HG03108 (cell line): ENCODE results near the gene VRTN.
"Not testable (repeated sequence)": the region's sequence is repeated elsewhere in the genome, so short reads cannot be mapped to it uniquely, and the experiment has no call there.

ENCODE experiments used
- ATAC-seq: cut with Tn5 transposase; IDR thresholded peaks from one replicate; pipeline ENCODE4 v1.9.1; 2021; ENCODE audit warnings: moderate library complexity; ENCODE audit not compliant: unreplicated experiment

VRTN gene, protein sequence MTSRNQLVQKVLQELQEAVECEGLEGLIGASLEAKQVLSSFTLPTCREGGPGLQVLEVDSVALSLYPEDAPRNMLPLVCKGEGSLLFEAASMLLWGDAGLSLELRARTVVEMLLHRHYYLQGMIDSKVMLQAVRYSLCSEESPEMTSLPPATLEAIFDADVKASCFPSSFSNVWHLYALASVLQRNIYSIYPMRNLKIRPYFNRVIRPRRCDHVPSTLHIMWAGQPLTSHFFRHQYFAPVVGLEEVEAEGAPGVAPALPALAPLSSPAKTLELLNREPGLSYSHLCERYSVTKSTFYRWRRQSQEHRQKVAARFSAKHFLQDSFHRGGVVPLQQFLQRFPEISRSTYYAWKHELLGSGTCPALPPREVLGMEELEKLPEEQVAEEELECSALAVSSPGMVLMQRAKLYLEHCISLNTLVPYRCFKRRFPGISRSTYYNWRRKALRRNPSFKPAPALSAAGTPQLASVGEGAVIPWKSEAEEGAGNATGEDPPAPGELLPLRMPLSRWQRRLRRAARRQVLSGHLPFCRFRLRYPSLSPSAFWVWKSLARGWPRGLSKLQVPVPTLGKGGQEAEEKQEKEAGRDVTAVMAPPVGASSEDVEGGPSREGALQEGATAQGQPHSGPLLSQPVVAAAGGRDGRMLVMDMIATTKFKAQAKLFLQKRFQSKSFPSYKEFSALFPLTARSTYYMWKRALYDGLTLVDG

DNA sequence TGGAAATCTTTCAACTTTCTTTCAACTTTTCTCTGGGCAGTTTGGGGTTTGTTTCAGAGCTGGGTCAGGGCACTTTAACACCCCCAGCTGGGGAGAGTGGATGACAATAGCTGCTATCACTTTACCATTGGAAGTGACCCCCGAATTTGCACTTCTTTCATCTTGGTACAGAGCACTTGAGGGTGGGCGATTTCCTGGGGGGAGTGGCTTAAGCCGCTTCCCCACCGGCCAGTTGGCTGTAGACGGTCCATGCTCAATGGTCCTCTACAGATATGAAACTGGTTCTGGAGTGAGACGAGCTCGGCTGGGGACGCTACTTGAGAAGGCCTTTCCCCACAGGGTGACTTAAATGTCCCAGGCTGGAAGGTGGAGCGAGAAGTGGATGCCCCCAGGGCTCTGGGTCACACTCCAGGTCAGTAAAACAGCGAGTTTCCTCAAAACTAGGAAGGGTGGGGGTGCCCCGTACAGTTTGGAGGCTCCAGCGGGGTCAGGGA lies at the start of gene VRTN:
Gene VRTN, plus strand, starts transcription at position 231 of the 494 bp plus-strand sequence. CDS start 8,313 bp downstream, outside the sequence.
- ATAC-seq: no peak

DNA sequence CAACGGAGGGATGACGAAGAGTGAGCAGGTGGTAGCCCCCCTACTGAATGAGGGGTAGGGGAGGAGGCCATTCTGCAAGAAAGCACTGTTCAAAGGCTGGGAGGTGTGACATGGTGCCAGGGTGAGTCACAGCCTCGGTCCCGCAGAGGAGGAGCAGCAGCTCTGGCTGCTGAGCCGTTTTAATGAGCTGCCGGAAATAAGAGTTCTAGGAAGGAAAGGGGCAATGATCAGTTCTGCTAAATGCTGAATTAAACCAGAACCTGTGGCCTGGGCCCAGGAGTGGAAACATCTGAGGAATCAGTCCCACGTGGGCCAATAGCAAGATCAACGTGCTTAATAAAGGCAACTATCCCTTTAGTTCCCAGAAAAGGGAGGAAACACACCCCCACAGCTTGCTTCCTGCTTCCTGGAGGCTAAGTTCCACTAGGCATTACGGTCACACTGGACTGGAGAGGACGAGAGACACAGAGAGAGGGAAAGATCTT lies 49.2 kb upstream of the VRTN start:
- no peak for ATAC-seq

DNA sequence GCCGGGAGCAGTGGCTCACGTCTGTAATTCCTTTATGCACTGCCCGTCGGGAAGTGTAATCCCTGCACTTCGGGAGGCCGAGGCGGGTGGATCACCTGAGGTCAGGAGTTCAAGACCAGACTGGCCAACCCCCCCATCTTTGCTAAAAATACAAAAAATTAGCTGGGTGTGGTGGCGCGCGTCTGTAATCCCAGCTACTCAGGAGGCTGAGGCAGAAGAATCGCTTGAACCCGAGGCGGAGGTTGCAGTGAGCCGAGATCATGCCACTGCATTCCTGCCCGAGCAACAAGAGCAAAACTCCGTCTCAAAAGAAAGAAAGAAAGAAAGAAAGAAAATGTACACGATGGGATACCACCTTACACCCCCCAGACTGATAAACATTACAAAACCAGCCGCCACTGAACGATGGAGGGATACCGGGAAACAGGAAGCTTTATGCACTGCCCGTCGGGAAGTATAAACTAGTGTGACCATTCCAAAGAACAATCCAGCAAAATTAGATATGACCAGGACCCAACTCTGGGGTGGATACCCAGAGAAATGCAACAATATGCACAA lies 46.6 kb upstream of the VRTN start:
- no peak for ATAC-seq

DNA sequence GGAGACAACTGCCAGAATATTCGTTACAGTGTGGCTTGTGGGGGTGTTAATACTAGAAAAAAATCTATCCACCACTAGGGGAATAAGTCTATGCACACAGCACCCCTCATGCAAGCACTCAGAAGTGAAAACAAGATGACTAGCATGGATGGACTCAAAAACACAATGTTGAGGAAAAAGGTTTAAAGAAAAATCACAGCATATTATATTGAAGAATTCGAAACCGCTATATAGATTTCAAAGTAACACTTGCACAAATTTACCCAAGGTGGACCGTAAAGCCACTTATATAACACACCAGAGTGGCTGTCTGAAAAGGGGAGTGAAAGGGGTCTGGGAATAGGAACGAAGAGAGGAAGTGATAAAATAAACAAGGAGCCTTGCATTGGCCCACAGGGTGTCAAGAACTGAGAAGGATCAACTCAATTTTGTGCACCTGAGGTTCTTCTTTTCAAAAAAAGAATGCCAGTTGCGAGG lies 46.1 kb upstream of the VRTN start:
- ATAC-seq: peak; percentile 41

DNA sequence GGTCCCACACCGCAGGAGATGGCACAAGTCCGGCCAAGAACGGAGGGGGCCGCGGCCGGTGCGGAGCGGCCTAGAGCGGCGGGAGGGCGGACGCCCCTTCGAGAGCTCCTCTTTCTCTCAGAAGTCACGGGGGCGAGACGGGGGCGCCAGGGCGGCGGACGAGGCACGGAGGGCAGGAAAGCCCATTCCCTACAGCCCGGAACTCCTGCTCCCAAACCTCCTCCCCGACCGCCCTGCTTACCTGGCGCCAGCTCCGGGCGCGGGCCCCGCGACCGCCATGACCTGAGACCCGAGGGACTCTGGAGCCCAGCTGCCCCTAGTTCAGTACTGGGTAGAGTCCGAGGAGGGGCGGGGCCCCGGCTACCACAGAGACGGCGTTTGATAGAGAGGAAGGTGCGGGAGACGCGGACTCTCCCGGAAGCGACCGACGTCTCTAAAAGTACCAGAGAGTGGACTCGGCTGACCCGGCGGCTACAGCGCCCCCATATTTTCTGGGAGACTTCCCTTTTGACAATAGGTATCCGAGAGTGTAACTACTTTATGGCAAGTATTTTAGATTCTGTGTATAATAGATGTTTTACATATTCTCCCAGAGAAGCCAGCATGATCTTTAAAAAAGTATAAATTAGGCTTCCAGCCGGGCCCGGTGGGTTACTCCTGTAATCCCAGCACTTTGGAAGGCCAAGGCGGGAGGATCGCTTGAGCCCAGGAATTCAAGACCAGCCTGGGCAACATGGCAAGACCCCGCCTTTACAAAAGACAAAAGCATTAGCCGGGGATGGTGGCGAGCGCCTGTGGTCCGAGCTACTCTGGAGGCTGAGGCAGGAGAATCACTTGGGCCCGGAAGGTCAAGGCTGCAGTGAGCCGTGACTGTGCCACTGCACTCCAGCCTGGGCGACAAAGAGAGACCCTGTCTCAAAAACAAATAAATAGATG lies 45.4 kb upstream of the VRTN start, which contains the start of gene ABCD4:
Gene ABCD4, minus strand, starts transcription at position 301 of the 936 bp plus-strand sequence. Its CDS starts 22 bp downstream, at position 279.
- ATAC-seq: peak; percentile 98

DNA sequence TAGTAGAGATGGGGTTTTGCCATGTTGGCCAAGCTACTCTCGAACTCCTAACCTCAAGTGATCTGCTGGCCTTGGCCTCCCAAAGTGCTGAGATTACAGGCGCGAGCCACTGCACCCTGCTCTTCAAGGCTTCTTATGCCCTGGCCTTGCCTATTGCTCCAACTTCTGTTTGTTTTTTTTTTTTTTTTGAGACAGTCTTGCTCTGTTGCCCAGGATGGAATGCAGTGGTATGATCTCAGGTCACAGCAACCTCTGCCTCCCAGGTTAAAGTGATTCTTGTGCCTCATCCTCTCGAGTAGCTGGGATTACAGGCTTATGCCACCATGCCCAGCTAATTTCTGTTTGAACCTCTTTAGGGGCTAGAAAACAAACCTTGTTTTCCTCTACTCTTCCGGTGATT lies 39.6 kb upstream of the VRTN start:
- no peak for ATAC-seq

DNA sequence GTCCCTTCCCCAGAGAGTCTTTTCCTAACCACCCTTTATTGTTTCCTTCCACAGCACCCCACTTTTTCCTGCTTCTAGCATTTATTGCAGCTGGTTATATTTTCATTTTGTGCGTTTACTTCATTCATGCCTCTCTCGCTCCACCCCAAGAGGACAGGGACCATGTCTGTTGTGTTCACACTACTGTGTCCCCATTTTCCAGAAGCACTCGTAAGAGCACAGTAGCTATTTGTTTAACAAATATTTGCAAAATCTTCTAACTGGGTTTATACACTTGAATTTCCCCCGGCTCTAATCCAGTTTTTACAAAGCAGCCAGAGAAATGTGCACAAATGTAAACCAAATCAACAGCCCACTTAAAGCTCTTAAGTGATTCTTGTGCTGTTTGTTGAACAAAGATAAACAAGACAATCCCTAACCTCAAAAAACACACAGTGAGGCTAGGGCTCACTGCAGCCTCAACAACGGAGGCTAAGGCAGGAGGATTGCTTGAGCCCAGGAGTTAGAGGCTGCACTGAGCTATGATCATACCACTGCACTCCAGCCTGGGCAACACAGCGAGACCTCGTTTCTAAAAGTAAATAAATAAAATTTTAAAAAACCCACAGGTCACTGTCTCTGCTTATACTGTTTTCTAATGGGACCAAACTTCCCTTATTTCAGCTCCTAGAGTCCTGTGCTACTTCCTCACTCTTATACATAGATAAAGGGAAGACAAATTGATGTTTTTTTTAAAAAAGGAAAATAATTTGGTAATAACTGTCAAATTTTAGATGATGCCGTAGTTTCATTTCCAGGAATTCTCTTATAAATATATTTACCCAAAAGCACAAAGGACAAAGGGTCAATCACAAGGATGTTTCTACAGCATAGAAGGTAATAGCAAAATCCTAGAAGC lies 38.9 kb upstream of the VRTN start:
- ATAC-seq: no peak

DNA sequence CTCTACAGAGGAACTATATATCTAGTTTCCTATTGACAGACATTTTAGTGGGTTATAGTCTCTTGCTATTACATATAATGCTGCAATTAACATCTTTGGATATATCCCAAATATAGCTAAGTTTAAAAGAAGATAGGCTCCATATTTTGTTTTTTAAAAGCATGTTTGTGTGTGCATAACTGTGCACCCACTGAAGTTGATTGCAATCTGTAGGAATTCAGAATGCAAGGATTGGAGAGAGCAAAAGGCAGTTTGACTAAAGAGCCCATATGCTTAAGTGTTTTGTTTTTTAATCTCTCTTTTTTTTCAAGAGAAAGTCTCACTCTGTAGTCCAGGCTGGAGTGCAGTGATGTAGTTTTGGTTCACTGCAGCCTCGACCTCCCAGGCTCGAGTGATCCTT lies 36.1 kb upstream of the VRTN start:
- ATAC-seq: no peak

DNA sequence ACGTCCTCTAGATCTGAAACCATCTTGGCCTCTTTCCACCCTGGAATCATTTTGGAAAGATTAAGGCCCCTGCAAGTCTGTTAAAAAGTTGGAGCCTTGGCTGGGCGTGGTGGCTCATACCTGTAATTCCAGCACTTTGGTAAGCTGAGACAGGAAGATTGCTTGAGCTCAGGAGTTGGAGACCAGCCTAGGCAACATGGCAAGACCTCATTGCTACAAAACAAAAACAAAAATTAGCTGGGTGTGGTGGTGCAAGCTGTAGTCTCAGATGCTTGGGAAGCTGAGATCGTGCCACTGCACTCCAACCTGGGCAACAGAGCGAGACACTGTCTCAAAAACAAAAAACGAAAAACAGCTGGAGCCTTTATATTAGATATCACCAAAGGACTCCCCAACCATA lies 34.7 kb upstream of the VRTN start:
- no peak for ATAC-seq

DNA sequence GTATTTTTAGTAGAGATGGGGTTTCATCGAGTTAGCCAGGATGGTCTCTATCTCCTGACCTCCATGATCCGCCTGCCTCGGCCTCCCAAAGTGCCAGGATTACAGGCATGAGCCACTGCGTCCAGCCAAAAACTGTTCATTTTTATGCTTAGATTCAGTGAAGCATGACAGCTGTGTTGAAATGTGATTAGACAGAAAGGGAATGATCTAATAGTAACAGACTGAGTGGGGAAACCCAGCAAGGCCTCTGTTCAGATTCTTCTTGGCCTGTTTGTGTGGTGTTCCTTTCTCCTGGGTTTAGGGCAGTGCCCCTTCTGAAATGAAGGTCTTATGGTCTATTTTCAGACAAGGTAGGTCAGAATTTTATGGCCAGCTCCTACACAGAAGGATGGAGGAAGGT lies 33.7 kb upstream of the VRTN start:
- ATAC-seq: no peak

DNA sequence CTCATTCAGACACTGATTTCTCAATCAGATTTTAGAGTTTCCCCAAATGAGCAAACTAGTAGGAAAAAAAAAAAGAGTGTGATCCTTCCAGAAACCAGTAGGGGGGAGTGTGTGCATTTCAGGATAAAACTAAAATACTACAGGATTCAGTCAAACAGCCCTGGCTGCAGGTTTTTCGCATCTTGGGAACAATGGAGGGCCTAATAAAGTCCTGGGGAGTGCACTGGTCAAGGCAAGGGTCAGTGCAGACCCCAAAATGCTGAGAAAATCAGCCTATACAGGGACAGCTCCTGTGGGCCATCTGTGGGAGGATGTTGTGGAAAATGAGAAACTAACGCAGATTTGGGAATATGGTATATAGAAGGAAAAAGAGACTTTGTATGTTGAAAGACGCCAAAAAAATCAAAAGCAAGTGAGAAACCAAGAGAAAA lies 23.3 kb upstream of the VRTN start:
- ATAC-seq: no peak

DNA sequence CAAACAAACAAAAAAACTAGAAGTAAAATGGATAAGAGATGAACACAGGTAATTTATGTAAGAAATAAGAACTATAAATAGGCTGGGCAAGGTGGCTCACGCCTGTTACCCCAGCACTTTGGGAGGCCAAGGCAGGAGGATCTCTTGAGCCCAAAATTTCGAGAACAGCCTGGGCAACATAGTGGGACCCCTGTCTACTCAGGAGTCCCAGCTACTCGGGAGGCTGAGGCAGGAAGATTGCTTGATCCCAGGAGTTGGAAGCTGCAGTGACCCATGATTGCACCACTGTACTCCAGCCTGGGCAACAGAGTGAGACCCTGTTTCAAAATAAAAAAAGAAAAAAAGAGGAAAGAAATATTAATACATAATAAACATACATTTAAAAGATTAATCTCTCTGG lies 22.8 kb upstream of the VRTN start:
- ATAC-seq: no peak

DNA sequence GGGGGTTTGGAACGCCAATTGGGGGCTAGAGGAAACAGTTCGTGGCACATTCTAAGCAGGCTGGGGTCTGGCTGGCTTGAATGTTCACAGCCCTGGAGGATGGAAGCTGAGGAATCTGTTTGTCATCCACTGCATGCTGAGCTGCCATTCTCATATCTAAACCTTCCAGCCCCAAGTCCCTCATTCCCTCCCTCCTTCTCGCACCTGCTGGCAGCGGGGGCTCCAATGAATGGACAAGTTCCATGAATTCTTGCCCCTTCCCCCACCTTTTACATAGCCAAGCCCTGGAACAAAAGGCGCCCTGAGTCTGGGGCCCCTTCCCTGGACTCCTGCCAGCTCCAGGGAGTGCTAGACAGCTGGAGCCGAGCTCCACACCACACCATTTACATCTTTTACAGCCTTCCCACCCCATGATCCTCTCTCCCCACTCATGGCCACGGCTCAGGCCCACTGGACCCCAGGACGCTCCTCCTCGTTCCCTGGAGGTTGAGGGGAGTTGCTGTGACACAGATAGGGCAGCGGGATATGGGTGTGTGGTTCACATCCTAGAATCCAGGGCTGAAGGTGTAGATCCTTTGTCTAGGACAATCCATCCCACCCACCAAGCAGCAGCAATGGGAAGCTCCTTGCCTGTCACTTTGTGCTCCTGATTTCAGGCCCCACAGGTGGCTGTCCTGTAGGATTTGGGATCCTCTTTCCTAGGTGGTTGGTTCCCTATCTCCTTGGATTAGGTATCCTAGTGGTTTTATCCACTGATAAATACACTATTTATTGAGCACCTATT lies 21.7 kb upstream of the VRTN start:
- no peak for ATAC-seq

DNA sequence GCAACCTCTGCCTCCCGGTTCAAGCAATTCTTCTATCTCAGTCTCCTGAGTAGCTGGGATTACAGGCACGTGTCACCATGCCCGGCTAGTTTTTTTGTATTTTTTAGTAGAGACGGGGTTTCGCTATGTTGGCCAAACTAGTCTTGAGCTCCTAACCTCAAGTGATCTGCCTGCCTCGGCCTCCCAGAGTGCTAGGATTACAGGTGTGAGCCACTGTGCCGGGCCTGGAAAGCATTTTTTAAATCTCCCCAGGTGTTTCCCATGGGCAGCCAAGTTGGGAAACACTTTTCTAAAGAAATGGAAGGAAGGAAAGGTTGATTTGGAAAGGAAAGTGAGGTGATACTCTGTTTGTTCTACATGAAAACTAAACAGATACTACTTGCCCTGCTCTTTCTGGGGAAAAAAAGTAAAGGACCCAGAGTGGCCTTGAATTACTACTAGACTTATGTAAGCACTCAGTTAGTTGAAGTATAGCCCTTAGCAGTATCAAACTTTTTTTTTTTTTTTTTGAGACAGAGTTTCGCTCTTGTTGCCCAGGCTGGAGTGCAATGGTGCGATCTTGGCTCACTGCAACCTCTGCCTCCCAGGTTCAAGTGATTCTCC lies 18.2 kb upstream of the VRTN start:
- not testable (repeated sequence) for ATAC-seq

DNA sequence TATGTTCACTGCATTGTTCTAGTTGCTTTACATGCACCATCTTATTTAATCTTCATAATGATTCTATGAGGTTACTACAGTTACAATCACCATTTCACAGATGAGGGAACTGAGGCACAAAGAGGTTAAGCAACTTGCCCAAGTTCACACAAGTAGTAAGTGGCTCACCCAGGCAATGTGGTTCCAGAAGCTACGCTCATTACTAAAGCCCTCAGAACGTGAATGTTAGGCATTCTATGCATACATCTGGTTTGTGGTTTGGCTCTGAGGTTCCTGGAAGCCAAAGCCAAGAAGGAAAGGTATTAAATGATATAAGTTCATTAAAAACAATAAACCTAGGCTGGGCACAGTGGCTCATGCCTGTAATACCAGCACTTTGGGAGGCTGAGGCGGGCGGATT lies 14.4 kb upstream of the VRTN start:
- no peak for ATAC-seq

DNA sequence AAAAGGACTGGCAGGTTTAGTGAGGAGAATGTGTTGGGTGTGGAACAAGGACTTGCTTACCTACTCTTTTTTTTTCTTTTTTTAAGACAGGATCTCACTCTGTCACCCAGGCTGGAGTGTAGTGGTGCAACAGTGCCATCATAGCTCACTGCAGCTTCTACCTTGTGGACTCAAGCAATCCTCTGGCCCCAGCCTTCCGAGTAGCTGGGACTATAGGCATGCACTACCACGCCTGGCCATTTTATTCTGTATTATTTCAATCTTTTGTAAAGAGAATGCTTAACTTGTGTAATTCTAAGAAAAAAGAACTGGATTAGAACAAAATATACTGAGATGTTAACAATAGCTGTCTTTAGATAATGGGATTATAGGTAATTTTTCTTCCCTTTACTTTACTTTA lies 1.9 kb upstream of the VRTN start:
- no peak for ATAC-seq

DNA sequence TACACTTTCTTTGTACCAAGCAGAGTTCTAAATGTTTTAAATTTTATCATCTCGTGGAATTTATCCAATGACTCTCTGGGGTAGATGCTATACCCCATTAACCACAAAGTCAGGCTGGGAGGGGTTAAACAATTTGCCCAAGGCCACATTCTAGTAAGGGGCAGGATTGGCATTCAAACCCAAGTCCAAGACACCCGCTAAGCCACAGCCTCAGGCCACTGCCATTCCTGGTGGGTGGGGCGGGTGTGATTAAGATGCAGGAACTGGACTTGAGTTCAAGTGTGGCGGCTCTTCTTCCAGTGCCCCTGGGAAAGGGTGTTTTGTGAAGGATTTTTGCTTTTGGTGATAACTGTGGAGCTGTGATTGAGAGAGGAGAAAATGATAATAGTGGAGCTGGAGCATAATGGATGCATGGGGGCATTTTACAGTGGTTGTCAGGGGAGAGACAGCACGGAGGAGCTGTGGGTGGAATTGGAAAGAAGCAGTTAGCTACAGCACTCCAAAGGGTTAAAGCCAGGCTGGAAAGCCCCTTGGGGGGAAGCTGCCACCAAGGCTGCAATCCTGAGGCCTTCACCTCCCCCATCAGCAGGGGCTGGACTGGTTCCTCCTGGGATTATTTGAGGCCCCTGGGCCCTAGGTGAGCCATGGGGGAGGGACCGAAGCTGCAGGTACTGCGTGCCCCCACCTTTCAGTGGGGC lies 1.0 kb upstream of the VRTN start:
- ATAC-seq: no peak

DNA sequence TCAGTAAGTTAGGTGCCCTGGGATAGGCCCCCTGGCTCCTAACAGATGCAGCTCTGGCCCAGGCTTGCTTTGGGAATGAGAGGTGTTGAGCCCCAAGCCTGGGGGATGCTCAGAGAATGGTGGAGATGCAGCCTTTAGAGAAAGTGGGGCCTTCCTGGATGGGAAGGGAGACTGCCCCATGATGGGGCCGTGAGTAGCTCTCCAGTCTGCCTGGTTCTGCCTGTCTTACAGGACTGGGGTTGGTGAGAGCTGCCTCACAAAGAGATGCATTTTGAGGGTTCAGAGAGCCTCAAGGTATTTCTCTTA lies 523 bp upstream of the VRTN start:
- no peak for ATAC-seq
